C4-2B (cell line): Measurements from ENCODE around the gene IQGAP2.

Experiments
- ZFX ChIP-seq: fragments of 450-650 bp; IDR thresholded peaks from 2 replicates; pipeline ENCODE4 v1.6.1; 2017
- TF ChIP-seq, protein P1 (sequence below): fragments of 450-650 bp; conservative IDR thresholded peaks from 2 replicates; pipeline ENCODE4 v1.5.1; 2017; ENCODE audit warnings: mild to moderate bottlenecking

GRCh38 chr5:76521240-76521758, 118.2 kb downstream of the IQGAP2 start:
- TF ChIP-seq, protein P1, sequence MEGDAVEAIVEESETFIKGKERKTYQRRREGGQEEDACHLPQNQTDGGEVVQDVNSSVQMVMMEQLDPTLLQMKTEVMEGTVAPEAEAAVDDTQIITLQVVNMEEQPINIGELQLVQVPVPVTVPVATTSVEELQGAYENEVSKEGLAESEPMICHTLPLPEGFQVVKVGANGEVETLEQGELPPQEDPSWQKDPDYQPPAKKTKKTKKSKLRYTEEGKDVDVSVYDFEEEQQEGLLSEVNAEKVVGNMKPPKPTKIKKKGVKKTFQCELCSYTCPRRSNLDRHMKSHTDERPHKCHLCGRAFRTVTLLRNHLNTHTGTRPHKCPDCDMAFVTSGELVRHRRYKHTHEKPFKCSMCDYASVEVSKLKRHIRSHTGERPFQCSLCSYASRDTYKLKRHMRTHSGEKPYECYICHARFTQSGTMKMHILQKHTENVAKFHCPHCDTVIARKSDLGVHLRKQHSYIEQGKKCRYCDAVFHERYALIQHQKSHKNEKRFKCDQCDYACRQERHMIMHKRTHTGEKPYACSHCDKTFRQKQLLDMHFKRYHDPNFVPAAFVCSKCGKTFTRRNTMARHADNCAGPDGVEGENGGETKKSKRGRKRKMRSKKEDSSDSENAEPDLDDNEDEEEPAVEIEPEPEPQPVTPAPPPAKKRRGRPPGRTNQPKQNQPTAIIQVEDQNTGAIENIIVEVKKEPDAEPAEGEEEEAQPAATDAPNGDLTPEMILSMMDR: no peak
- TF ChIP-seq ZFX: no peak
